HepG2 (cell line): ENCODE results near the gene GTF2H1. TPM values are rescaled to one million over a fixed set of nuclear protein-coding genes. Genes with fewer than 3 reads are reported as not detected.

Source experiments
- ARHGAP35 ChIP-seq: sonication (generic); formaldehyde crosslinking; IDR thresholded peaks from 2 replicates; pipeline ENCODE4 v1.9.0; 2022; ENCODE audit warnings: mild to moderate bottlenecking, inconsistent platforms, moderate library complexity, missing genetic modification reagents, borderline replicate concordance
- CCAR2 ChIP-seq: fragments of 200-400 bp; formaldehyde crosslinking; optimal IDR thresholded peaks from 2 replicates; pipeline ENCODE3; 2018; ENCODE audit warnings: low read depth, mild to moderate bottlenecking, low read length, moderate library complexity
- CCDC6 ChIP-seq: sonication (generic); formaldehyde crosslinking; IDR thresholded peaks from 2 replicates; pipeline ENCODE4 v1.8.1; 2022; ENCODE audit warnings: mild to moderate bottlenecking, missing genetic modification reagents, moderate library complexity
- CREBL2 ChIP-seq: sonication (generic); formaldehyde crosslinking; IDR thresholded peaks from 2 replicates; pipeline ENCODE4 v1.8.1; 2023; ENCODE audit warnings: missing genetic modification reagents, mild to moderate bottlenecking, borderline replicate concordance
- ETV5 ChIP-seq: IDR thresholded peaks from 2 replicates; pipeline ENCODE4 v1.6.1; 2018; ENCODE audit warnings: missing biosample characterization, missing genetic modification reagents, inconsistent platforms, borderline replicate concordance
- FIP1L1 ChIP-seq: fragments of 200-400 bp; formaldehyde crosslinking; IDR thresholded peaks from 2 replicates; pipeline ENCODE4 v1.6.1; 2018; ENCODE audit warnings: low read depth, mild to moderate bottlenecking, low read length, moderate library complexity, borderline replicate concordance; ENCODE audit not compliant: insufficient read depth
- GATAD1 ChIP-seq: IDR thresholded peaks from 2 replicates; pipeline ENCODE4 v1.6.1; 2016; ENCODE audit warnings: missing genetic modification reagents, missing compliant biosample characterization
- HMG20A ChIP-seq: IDR thresholded peaks from 2 replicates; pipeline ENCODE4 v1.6.1; 2016; ENCODE audit warnings: borderline replicate concordance
- HNRNPUL1 ChIP-seq: fragments of 200-400 bp; formaldehyde crosslinking; IDR thresholded peaks from 2 replicates; pipeline ENCODE4 v1.6.1; 2017; ENCODE audit warnings: low read depth, mild to moderate bottlenecking, low read length, moderate library complexity
- HOXA9 ChIP-seq: sonication (generic); formaldehyde crosslinking; IDR thresholded peaks from 2 replicates; pipeline ENCODE4 v1.8.1; 2022; ENCODE audit warnings: missing genetic modification reagents, mild to moderate bottlenecking, moderate library complexity, borderline replicate concordance
- KLF9 ChIP-seq: IDR thresholded peaks from 2 replicates; pipeline ENCODE4 v1.6.1; 2016; ENCODE audit warnings: low read depth
- NFATC3 ChIP-seq: sonication (generic); formaldehyde crosslinking; IDR thresholded peaks from 2 replicates; pipeline ENCODE4 v1.5.1; 2020; ENCODE audit warnings: mild to moderate bottlenecking, missing genetic modification reagents
- SIX4 ChIP-seq: sonication (generic); formaldehyde crosslinking; IDR thresholded peaks from 2 replicates; pipeline ENCODE4 v1.4.0; 2020; ENCODE audit warnings: missing genetic modification reagents
- ZBTB43 ChIP-seq: sonication (generic); formaldehyde crosslinking; conservative IDR thresholded peaks from 2 replicates; pipeline ENCODE4 v1.4.0; 2020; ENCODE audit warnings: missing genetic modification reagents
- ZFYVE20 ChIP-seq: sonication (generic); formaldehyde crosslinking; IDR thresholded peaks from 2 replicates; pipeline ENCODE4 v1.8.0; 2023; ENCODE audit warnings: low read depth, mild to moderate bottlenecking, moderate library complexity, missing genetic modification reagents, borderline replicate concordance
- ZNF17 ChIP-seq: sonication (generic); formaldehyde crosslinking; IDR thresholded peaks from 2 replicates; pipeline ENCODE4 v1.5.0; 2020; ENCODE audit warnings: mild to moderate bottlenecking, missing genetic modification reagents
- ZNF333 ChIP-seq: sonication (generic); formaldehyde crosslinking; IDR thresholded peaks from 2 replicates; pipeline ENCODE4 v1.4.0; 2020; ENCODE audit warnings: mild to moderate bottlenecking, missing genetic modification reagents, borderline replicate concordance
- ZNF512B ChIP-seq: sonication (generic); formaldehyde crosslinking; IDR thresholded peaks from 2 replicates; pipeline ENCODE4 v1.5.1; 2020; ENCODE audit warnings: missing genetic modification reagents, mild to moderate bottlenecking, borderline replicate concordance
- ZNF775 ChIP-seq: sonication (generic); formaldehyde crosslinking; IDR thresholded peaks from 2 replicates; pipeline ENCODE4 v1.4.0; 2020; ENCODE audit warnings: missing genetic modification reagents, mild to moderate bottlenecking, moderate library complexity, borderline replicate concordance
- ZNF883 ChIP-seq: sonication (generic); formaldehyde crosslinking; IDR thresholded peaks from 2 replicates; pipeline ENCODE4 v1.5.1; 2020; ENCODE audit warnings: mild to moderate bottlenecking, missing genetic modification reagents; ENCODE audit errors: not compliant biosample characterization
- polyA plus RNA-seq, 8 experiments: library from polyadenylated mRNA; depleted of rRNA in 3 of 8; stranded (reverse) in 7 of 8; unstranded in 1 of 8; fragments of >200 nt; fragmentation: Illumina TruSeq in 4 of 8; extraction: Trizol in 4 of 8; gene quantifications; 2 replicates each; pipeline versions ENCODE4 v1.2.1 to v1.2.3, GENCODE V29; 2011 to 2016; ENCODE audit warnings: low read depth in 4 of 8, missing spikeins in 1 of 8, mixed read lengths in 1 of 8; ENCODE audit not compliant: insufficient read depth in 1 of 8
- total RNA-seq, 5 experiments: library from RNA; depleted of rRNA; stranded (reverse); fragments of >200 nt; fragmentation: Illumina TruSeq; extraction: Trizol; gene quantifications; 2 replicates each; pipeline ENCODE4 v1.2.3, GENCODE V29; 2016; ENCODE audit warnings: low read depth in 1 of 5
- TF ChIP-seq, protein P1 (sequence below): IDR thresholded peaks from 2 replicates; pipeline ENCODE4 v1.6.1; 2016; ENCODE audit warnings: missing compliant biosample characterization, missing genetic modification reagents, borderline replicate concordance
- TF ChIP-seq, protein P2 (sequence below): sonication (generic); formaldehyde crosslinking; IDR thresholded peaks from 2 replicates; pipeline ENCODE4 v1.5.1; 2020; ENCODE audit warnings: missing genetic modification reagents, mild to moderate bottlenecking, borderline replicate concordance

The GTF2H1 gene
- total and polyA plus RNA-seq, 2 of the 13 experiments (the other 11 are each of a cell fraction or from before 2014, with no cell fraction given): 15.7 to 51.4 TPM

DNA sequence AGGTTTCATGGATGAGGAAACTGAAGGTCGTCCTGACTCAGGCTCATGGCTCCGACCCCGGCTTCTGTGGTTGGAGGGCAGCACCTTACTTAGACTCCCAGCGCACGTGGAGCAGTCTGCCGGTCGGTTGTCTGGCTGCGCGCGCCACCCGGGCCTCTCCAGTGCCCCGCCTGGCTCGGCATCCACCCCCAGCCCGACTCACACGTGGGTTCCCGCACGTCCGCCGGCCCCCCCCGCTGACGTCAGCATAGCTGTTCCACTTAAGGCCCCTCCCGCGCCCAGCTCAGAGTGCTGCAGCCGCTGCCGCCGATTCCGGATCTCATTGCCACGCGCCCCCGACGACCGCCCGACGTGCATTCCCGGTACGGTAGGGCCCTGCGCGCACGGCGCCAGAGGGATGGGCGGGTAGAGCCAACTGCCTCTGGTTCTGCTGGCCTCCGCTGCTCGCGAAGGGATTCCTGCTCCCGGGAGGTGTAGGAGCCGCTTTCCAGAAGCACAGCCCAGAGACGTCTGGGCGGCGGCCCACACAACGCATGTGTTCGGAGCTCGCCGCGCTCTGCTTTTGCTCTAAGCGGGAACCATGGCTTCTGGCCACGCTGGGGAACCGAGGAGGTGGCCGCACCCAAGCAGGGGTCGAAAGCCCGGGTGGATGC, 72.0 kb downstream of the GTF2H1 start, which contains the start of gene LDHA (continued):
- TF ChIP-seq ZBTB43: peak; percentile 90
- 0 out of 2 replicates have a peak, but pooled peaks have one; percentile 39 for TF ChIP-seq HOXA9 (CRISPR knock-in tag)
- 0 out of 2 replicates have a peak, but pooled peaks have one; percentile 33 for TF ChIP-seq ETV5
- TF ChIP-seq FIP1L1: 0 out of 2 replicates have a peak, but pooled peaks have one; percentile 63
- TF ChIP-seq ARHGAP35: peak; percentile 97
- peak; percentile 73; the same call in 1 of the 2 replicates for TF ChIP-seq HNRNPUL1
- TF ChIP-seq HMG20A (CRISPR knock-in tag): 0 out of 2 replicates have a peak, but pooled peaks have one; percentile 56
- TF ChIP-seq ZNF883 (CRISPR knock-in tag): peak; percentile 96
- TF ChIP-seq CCDC6 (CRISPR knock-in tag): peak; percentile 100
- TF ChIP-seq ZNF512B: peak; percentile 49
- TF ChIP-seq, protein P1, sequence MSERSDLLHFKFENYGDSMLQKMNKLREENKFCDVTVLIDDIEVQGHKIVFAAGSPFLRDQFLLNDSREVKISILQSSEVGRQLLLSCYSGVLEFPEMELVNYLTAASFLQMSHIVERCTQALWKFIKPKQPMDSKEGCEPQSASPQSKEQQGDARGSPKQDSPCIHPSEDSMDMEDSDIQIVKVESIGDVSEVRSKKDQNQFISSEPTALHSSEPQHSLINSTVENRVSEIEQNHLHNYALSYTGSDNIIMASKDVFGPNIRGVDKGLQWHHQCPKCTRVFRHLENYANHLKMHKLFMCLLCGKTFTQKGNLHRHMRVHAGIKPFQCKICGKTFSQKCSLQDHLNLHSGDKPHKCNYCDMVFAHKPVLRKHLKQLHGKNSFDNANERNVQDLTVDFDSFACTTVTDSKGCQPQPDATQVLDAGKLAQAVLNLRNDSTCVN (CRISPR knock-in tag): peak; percentile 93
- TF ChIP-seq CREBL2: no peak; the same call in 1 of the 2 replicates
- TF ChIP-seq KLF9 (CRISPR knock-in tag): peak; percentile 82; the same call in 1 of the 2 replicates
- no peak for TF ChIP-seq CCAR2
- TF ChIP-seq GATAD1 (CRISPR knock-in tag): peak; percentile 80
- TF ChIP-seq, protein P2, sequence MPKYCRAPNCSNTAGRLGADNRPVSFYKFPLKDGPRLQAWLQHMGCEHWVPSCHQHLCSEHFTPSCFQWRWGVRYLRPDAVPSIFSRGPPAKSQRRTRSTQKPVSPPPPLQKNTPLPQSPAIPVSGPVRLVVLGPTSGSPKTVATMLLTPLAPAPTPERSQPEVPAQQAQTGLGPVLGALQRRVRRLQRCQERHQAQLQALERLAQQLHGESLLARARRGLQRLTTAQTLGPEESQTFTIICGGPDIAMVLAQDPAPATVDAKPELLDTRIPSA (CRISPR knock-in tag): peak; percentile 98
- TF ChIP-seq ZNF775 (CRISPR knock-in tag): no peak; the same call in 1 of the 2 replicates
- TF ChIP-seq SIX4 (CRISPR knock-in tag): 0 out of 2 replicates have a peak, but pooled peaks have one; percentile 56
- TF ChIP-seq NFATC3: peak; percentile 83; the same call in 1 of the 2 replicates
- peak; percentile 96 for TF ChIP-seq ZNF17 (CRISPR knock-in tag)
- no peak for TF ChIP-seq ZFYVE20
- TF ChIP-seq ZNF333 (CRISPR knock-in tag): peak; percentile 99
